PC-9 (cell line): ENCODE results near the gene LRRC53. TPM values are rescaled to one million over a fixed set of nuclear protein-coding genes. Genes with fewer than 3 reads are reported as not detected.

Source experiments
- BruUV-seq: library from RNA; stranded (reverse); fragments of 400-500 nt; replicated peaks from 2 replicates; lab custom pipeline; 2021; lab: Mats Ljungman, UMichigan
- CTCF ChIA-PET: fragments of 300-600 bp; sonication (Branson Sonifier 250); formaldehyde crosslinking; loops from one replicate; lab custom pipeline; 2022; ENCODE audit warnings: antibody characterized with exemption; lab: Charles Lee
- POLR2A ChIA-PET: fragments of 300-600 bp; sonication (Branson Sonifier 250); formaldehyde crosslinking; loops from one replicate; lab custom pipeline; 2022; ENCODE audit warnings: antibody characterized with exemption; ENCODE audit not compliant: unreplicated experiment; lab: Charles Lee
- DNase-seq, 2 experiments: peaks; one replicate each; pipeline versions ENCODE4 v3.0.0 to v3.0.0-alpha.2; 2015 to 2022; ENCODE audit warnings: mixed read lengths in 1 of 2
- H2AFZ ChIP-seq: fragments of 200-600 bp; sonication (generic); 2 replicates; pipeline ENCODE4 v1.8.1; 2017; ENCODE audit warnings: antibody characterized with exemption
- H3F3A ChIP-seq: fragments of 200-600 bp; sonication (generic); 2 replicates; pipeline ENCODE4 v1.8.1; 2017; ENCODE audit warnings: antibody characterized with exemption, mild to moderate bottlenecking, low read depth; ENCODE audit not compliant: insufficient read depth
- H3K27ac ChIP-seq: fragments of 200-600 bp; sonication (generic); 2 replicates; pipeline ENCODE4 v1.6.1; 2016; ENCODE audit warnings: mixed run types
- H3K27me3 ChIP-seq: fragments of 200-600 bp; sonication (generic); 2 replicates; pipeline ENCODE4 v1.6.1; 2016; ENCODE audit warnings: low read depth, mixed run types; ENCODE audit not compliant: insufficient read depth
- H3K36me3 ChIP-seq: fragments of 200-600 bp; sonication (generic); 2 replicates; pipeline ENCODE4 v1.6.1; 2016; ENCODE audit warnings: low read depth, mixed run types
- H3K4me1 ChIP-seq: fragments of 200-600 bp; sonication (generic); replicated peaks from 2 replicates; pipeline ENCODE4 v1.6.1; 2016; ENCODE audit warnings: mixed run types; ENCODE audit not compliant: insufficient read depth
- H3K4me2 ChIP-seq: fragments of 200-600 bp; sonication (generic); 2 replicates; pipeline ENCODE4 v1.6.1; 2017; ENCODE audit warnings: mixed run types
- H3K4me3 ChIP-seq: fragments of 200-600 bp; sonication (generic); 2 replicates; pipeline ENCODE4 v1.6.1; 2016; ENCODE audit warnings: mixed run types
- H3K79me2 ChIP-seq: fragments of 200-600 bp; sonication (generic); 2 replicates; pipeline ENCODE4 v1.6.1; 2017; ENCODE audit warnings: low read depth, mixed run types
- H3K9me2 ChIP-seq: fragments of 200-600 bp; sonication (generic); 2 replicates; pipeline ENCODE4 v1.8.1; 2017; ENCODE audit warnings: mild to moderate bottlenecking; ENCODE audit not compliant: insufficient read depth
- H3K9me3 ChIP-seq: fragments of 200-600 bp; sonication (generic); 2 replicates; pipeline ENCODE4 v1.8.1; 2016; ENCODE audit warnings: low read depth; ENCODE audit not compliant: insufficient read depth
- H4K20me1 ChIP-seq: fragments of 200-600 bp; sonication (generic); 2 replicates; pipeline ENCODE4 v1.8.1; 2017; ENCODE audit not compliant: insufficient read depth
- EZH2 ChIP-seq: fragments of 200-600 bp; sonication (generic); IDR thresholded peaks from 2 replicates; pipeline ENCODE4 v1.8.0; 2017; ENCODE audit warnings: antibody characterized with exemption, low read depth
- intact Hi-C: fragments of 100-400 bp; cut with micrococcal nuclease; formaldehyde crosslinking; loops from one replicate; pipeline ENCODE4 v1.10.0; 2022; ENCODE audit not compliant: unreplicated experiment
- total RNA-seq: library from RNA; stranded (reverse); gene quantifications from 2 replicates; pipeline ENCODE4 v1.2.3, GENCODE V29; 2021
- TF ChIP-seq, protein P1 (sequence below): fragments of 200-600 bp; sonication (generic); conservative IDR thresholded peaks from 2 replicates; pipeline ENCODE4 v1.6.1; 2017; ENCODE audit warnings: mixed run types, antibody characterized with exemption, mild to moderate bottlenecking, moderate library complexity

Gene LRRC53
- total RNA-seq, 1 experiment from 2014 or later, result not detected

- no peaks in the 10 kb centered on the region for H3K27me3 ChIP-seq
- intact Hi-C loops, result no loop called here
- TF ChIP-seq EZH2, result no peak
Observed at GRCh38 chr1:74545821-74546220, 33.4 kb upstream of the LRRC53 start.

GRCh38 chr1:74534241-74534640, 21.8 kb upstream of the LRRC53 start:
- CTCF ChIA-PET, result no interaction called here
- H3K4me2 ChIP-seq, result no peak overlapping the region
- no peak for TF ChIP-seq EZH2
- TF ChIP-seq, protein P1, sequence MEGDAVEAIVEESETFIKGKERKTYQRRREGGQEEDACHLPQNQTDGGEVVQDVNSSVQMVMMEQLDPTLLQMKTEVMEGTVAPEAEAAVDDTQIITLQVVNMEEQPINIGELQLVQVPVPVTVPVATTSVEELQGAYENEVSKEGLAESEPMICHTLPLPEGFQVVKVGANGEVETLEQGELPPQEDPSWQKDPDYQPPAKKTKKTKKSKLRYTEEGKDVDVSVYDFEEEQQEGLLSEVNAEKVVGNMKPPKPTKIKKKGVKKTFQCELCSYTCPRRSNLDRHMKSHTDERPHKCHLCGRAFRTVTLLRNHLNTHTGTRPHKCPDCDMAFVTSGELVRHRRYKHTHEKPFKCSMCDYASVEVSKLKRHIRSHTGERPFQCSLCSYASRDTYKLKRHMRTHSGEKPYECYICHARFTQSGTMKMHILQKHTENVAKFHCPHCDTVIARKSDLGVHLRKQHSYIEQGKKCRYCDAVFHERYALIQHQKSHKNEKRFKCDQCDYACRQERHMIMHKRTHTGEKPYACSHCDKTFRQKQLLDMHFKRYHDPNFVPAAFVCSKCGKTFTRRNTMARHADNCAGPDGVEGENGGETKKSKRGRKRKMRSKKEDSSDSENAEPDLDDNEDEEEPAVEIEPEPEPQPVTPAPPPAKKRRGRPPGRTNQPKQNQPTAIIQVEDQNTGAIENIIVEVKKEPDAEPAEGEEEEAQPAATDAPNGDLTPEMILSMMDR, result no peak
- H3K79me2 ChIP-seq, result no peaks in the 10 kb centered on the region
- no peaks in the 10 kb centered on the region for H3K9me2 ChIP-seq
- H2AFZ ChIP-seq, result no peak overlapping the region
- no peaks in the 10 kb centered on the region for H4K20me1 ChIP-seq
- no peaks in the 10 kb centered on the region for H3F3A ChIP-seq
- intact Hi-C loops, result no loop called here
- H3K4me3 ChIP-seq, result no peak overlapping the region
- no peaks in the 10 kb centered on the region for H3K36me3 ChIP-seq
- no peaks in the 10 kb centered on the region for H3K27me3 ChIP-seq
- DNase-seq, result no peak
- no peak overlapping the region for H3K27ac ChIP-seq
- no peaks in the 10 kb centered on the region for H3K4me1 ChIP-seq
- no peaks in the 10 kb centered on the region; the same call in 1 of the 2 replicates for H3K9me3 ChIP-seq
- POLR2A ChIA-PET, result no interaction called here
- BruUV-seq, result no TSS peak

More at GRCh38 chr1:74545821-74546220, 33.4 kb upstream of the LRRC53 start:
- Histone ChIP-seq H3K4me3 (no peak overlapping the region), H4K20me1 (no peaks in the 10 kb centered on the region), H3K4me2 (no peak overlapping the region), H3K9me3 (no peaks in the 10 kb centered on the region), H3K36me3 (no peaks in the 10 kb centered on the region), H3F3A (no peaks in the 10 kb centered on the region), H3K27ac (no peak overlapping the region), H3K79me2 (no peaks in the 10 kb centered on the region), H3K9me2 (no peaks in the 10 kb centered on the region), H3K4me1 (no peaks in the 10 kb centered on the region), H2AFZ (no peak overlapping the region)
- BruUV-seq, result no TSS peak
- no peak for DNase-seq
- ChIA-PET CTCF (no interaction called here), POLR2A (no interaction called here)

- Histone ChIP-seq H3K4me3 (no peak overlapping the region), H3K27me3 (no peaks in the 10 kb centered on the region), H3K79me2 (no peaks in the 10 kb centered on the region), H3K9me2 (no peaks in the 10 kb centered on the region), H3K4me2 (no peak overlapping the region), H4K20me1 (no peaks in the 10 kb centered on the region), H2AFZ (no peak overlapping the region), H3K36me3 (no peaks in the 10 kb centered on the region), H3F3A (no peaks in the 10 kb centered on the region), H3K9me3 (no peaks in the 10 kb centered on the region; the same call in 1 of the 2 replicates), H3K4me1 (no peaks in the 10 kb centered on the region), H3K27ac (no peak overlapping the region)
- POLR2A ChIA-PET, result no interaction called here
- DNase-seq, result no peak
- TF ChIP-seq, protein P1, result no peak
- TF ChIP-seq EZH2, result no peak
- intact Hi-C loops, result no loop called here
- no TSS peak for BruUV-seq
- CTCF ChIA-PET, result no interaction called here
Observed at GRCh38 chr1:74531796-74532195, 19.4 kb upstream of the LRRC53 start.

- no peak for DNase-seq
- H2AFZ ChIP-seq, result no peak overlapping the region
- H3K9me2 ChIP-seq, result no peaks in the 10 kb centered on the region
- H3K4me3 ChIP-seq, result no peak overlapping the region
- no peak overlapping the region for H3K27ac ChIP-seq
- no peaks in the 10 kb centered on the region for H4K20me1 ChIP-seq
- H3F3A ChIP-seq, result no peaks in the 10 kb centered on the region
- H3K4me2 ChIP-seq, result no peak overlapping the region
- TF ChIP-seq, protein P1, result no peak
- no peak for TF ChIP-seq EZH2
- CTCF ChIA-PET, result no interaction called here
- no peaks in the 10 kb centered on the region for H3K79me2 ChIP-seq
- no TSS peak for BruUV-seq
- intact Hi-C loops, result no loop called here
- no peaks in the 10 kb centered on the region for H3K27me3 ChIP-seq
- POLR2A ChIA-PET, result no interaction called here
- H3K9me3 ChIP-seq, result no peaks in the 10 kb centered on the region; the same call in 1 of the 2 replicates
- no peaks in the 10 kb centered on the region for H3K36me3 ChIP-seq
- no peaks in the 10 kb centered on the region for H3K4me1 ChIP-seq
Observed at GRCh38 chr1:74530892-74531291, 18.5 kb upstream of the LRRC53 start.
